Uterus (tissue), 2 donors: ENCODE measurements around the gene OPTN.

ENCODE experiments used
- CTCF ChIP-seq, 4 experiments: fragments of 200-600 bp in 2 of 4; fragments of 450-650 bp in 2 of 4; sonication (generic) in 2 of 4; IDR thresholded peaks; one replicate each; pipeline ENCODE4 v1.5.1; 2016 to 2019; ENCODE audit warnings: antibody characterized with exemption in 4 of 4, mild to moderate bottlenecking in 2 of 4, moderate library complexity in 1 of 4
- POLR2A ChIP-seq, 2 donors: fragments of 450-650 bp; IDR thresholded peaks; one replicate each; pipeline ENCODE4 v1.6.1; 2016; ENCODE audit warnings: antibody characterized with exemption in 2 of 2, mild to moderate bottlenecking in 1 of 2, moderate library complexity in 1 of 2

- TF ChIP-seq CTCF (IDR thresholded peaks at IDR 0.05) (no peak), POLR2A (IDR thresholded peaks at IDR 0.05) (no peak)
These were observed 31.5 kb upstream of the OPTN start for GRCh38 chr10:13068484-13068883.
